Measurements from ENCODE around the gene ZNF746. TPM values are rescaled to one million over a fixed set of nuclear protein-coding genes. Genes with fewer than 3 reads are reported as not detected.
"Not testable (repeated sequence)": the region's sequence is repeated elsewhere in the genome, so short reads cannot be mapped to it uniquely, and the experiment has no call there.

Gene ZNF746
- total RNA-seq, 1 experiment from 2014 or later, result 22.0 TPM

- ChIA-PET POLR2A (interaction anchor here (0.6 to 1.5 kb wide), 7 partner anchors 36 to 346 kb away, joined by 3 to 6 read pairs (median 3); partner anchors contain the start of genes ZNF282 and ZNF777), CTCF (interaction anchor here (0.6 to 1.9 kb wide), 8 partner anchors 14 to 1023 kb away, joined by 3 to 8 read pairs (median 4); no protein-coding TSS in a partner anchor)
- peak overlapping the region; percentile 94 for H3K4me3 Mint-ChIP-seq (ENCODE audit: unreplicated experiment)
- H3K9me3 Mint-ChIP-seq (ENCODE audit: unreplicated experiment), result no peaks in the 10 kb centered on the region
- peaks cover 16% of the 10 kb centered on the region for H3K4me1 Mint-ChIP-seq (ENCODE audit: insufficient read depth, unreplicated experiment)
- no peak for TF ChIP-seq CTCF (IDR thresholded peaks at IDR 0.05; ENCODE audit: unreplicated experiment)
- BruUV-seq (replicated peaks), result no TSS peak
- H3K27ac Mint-ChIP-seq (ENCODE audit: low read depth, unreplicated experiment), result peak overlapping the region; percentile 92
- H3K27me3 Mint-ChIP-seq (ENCODE audit: insufficient read depth, unreplicated experiment), result no peaks in the 10 kb centered on the region
- H3K36me3 Mint-ChIP-seq (ENCODE audit: insufficient read depth, unreplicated experiment), result peaks cover 31% of the 10 kb centered on the region
- intact Hi-C loops (cut with micrococcal nuclease), result loop anchor here (1.0 to 5.0 kb wide), 5 partner anchors 36 to 370 kb away; partner anchors contain the start of genes ZNF425, ZNF777 and ZNF783
- DNase-seq (ENCODE audit: unreplicated experiment), result peak; percentile 33
Measured at GRCh38 chr7:149496642-149497391, 792 bp downstream of the ZNF746 start.

DNA sequence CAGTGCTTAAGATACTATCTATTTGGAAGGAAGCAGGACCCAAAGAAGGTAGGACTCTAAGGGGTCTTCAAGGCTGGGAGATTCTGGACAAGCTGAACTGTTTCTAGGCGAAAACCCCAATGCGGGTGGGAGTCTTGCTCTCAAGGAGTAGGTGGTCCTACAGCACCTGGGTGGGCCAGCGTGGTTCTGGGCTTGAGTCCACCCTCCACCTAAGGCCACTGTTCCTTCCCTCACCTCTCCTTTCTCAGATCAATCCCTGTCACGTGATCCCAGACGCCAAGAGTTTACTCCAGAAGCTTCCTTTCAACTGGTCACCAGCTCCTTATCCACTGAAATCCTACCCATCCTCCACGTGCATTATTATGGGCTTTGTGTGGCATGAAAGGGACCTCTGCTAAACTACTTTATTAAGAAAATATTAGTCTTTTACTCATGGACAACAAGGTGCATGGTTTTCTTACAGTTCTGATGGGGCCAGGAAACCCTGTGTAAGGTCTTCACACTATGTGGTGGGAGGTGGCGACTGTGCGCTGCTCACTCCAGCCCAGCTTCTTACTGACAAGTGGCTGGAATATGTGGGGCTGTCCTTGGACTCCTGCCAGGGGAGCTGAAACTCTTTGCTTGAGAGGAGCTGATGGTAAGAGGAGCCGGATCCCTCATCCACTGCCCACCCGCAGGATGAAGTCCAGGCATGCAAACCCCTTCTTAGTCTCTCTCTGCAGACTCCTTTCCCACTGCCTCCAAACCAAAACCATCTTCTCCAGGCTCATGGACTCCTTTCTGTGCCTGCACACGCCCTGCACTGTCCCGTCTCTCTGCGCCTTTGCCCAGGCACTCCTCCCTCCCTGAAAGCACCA, 1.6 kb downstream of the ZNF746 start:
- CTCF ChIA-PET, result interaction anchor here (0.6 to 1.9 kb wide), 12 partner anchors 10 to 1024 kb away, joined by 3 to 8 read pairs (median 4); no protein-coding TSS in a partner anchor
- Mint-ChIP-seq H3K27ac (ENCODE audit: low read depth, unreplicated experiment) (peak overlapping the region; percentile 92), H3K36me3 (ENCODE audit: insufficient read depth, unreplicated experiment) (peaks cover 38% of the 10 kb centered on the region), H3K27me3 (ENCODE audit: insufficient read depth, unreplicated experiment) (no peaks in the 10 kb centered on the region), H3K9me3 (ENCODE audit: unreplicated experiment) (no peaks in the 10 kb centered on the region), H3K4me1 (ENCODE audit: insufficient read depth, unreplicated experiment) (peaks cover 16% of the 10 kb centered on the region), H3K4me3 (ENCODE audit: unreplicated experiment) (peak overlapping the region; percentile 94)
- TF ChIP-seq CTCF (IDR thresholded peaks at IDR 0.05; ENCODE audit: unreplicated experiment), result no peak
- POLR2A ChIA-PET, result interaction anchor here (0.6 to 1.5 kb wide), 8 partner anchors 17 to 346 kb away, joined by 3 to 6 read pairs (median 3); partner anchors contain the start of genes ZNF282 and ZNF777
- intact Hi-C loops (cut with micrococcal nuclease), result loop anchor here (2.0 to 5.0 kb wide), 4 partner anchors 35 to 369 kb away; partner anchors contain the start of genes ZNF425, ZNF777 and ZNF783
- DNase-seq (ENCODE audit: unreplicated experiment), result peak; percentile 66
- TSS peak; percentile 22 for BruUV-seq (replicated peaks)

GRCh38 chr7:149494738-149495368, 2.8 kb downstream of the ZNF746 start:
- POLR2A ChIA-PET, result interaction anchor here (0.5 to 1.4 kb wide), 2 partner anchors 15 to 232 kb away, joined by 3 to 4 read pairs; no protein-coding TSS in a partner anchor
- BruUV-seq (replicated peaks), result no TSS peak
- peak; percentile 29 for DNase-seq (ENCODE audit: unreplicated experiment)

GRCh38 chr7:149493975-149494374, 3.6 kb downstream of the ZNF746 start:
- POLR2A ChIA-PET, result interaction anchor here (0.6 kb wide), 1 partner anchor 30 kb away, joined by 3 read pairs; no protein-coding TSS in a partner anchor
- CTCF ChIA-PET; H3K27ac Mint-ChIP-seq (ENCODE audit: low read depth, unreplicated experiment); H3K27me3 Mint-ChIP-seq (ENCODE audit: insufficient read depth, unreplicated experiment); intact Hi-C loops (cut with micrococcal nuclease); BruUV-seq (replicated peaks); H3K9me3 Mint-ChIP-seq (ENCODE audit: unreplicated experiment); DNase-seq (ENCODE audit: unreplicated experiment); H3K4me3 Mint-ChIP-seq (ENCODE audit: unreplicated experiment): not testable (repeated sequence)
- peaks cover 22% of the 10 kb centered on the region for H3K4me1 Mint-ChIP-seq (ENCODE audit: insufficient read depth, unreplicated experiment)
- peaks cover 58% of the 10 kb centered on the region for H3K36me3 Mint-ChIP-seq (ENCODE audit: insufficient read depth, unreplicated experiment)

More at GRCh38 chr7:149494738-149495368, 2.8 kb downstream of the ZNF746 start:
- peak overlapping the region; percentile 92 for H3K27ac Mint-ChIP-seq (ENCODE audit: low read depth, unreplicated experiment)
- H3K4me3 Mint-ChIP-seq (ENCODE audit: unreplicated experiment), result peak overlapping the region; percentile 94
- intact Hi-C loops (cut with micrococcal nuclease), result loop anchor here (5.0 kb wide), 2 partner anchors 102 to 233 kb away; partner anchors contain the start of gene ZNF783
- TF ChIP-seq CTCF (IDR thresholded peaks at IDR 0.05; ENCODE audit: unreplicated experiment), result no peak
- CTCF ChIA-PET, result interaction anchor here (0.7 to 1.8 kb wide), 8 partner anchors 9 to 404 kb away, joined by 3 to 8 read pairs (median 4); no protein-coding TSS in a partner anchor
- no peaks in the 10 kb centered on the region for H3K27me3 Mint-ChIP-seq (ENCODE audit: insufficient read depth, unreplicated experiment)
- peaks cover 16% of the 10 kb centered on the region for H3K4me1 Mint-ChIP-seq (ENCODE audit: insufficient read depth, unreplicated experiment)
- H3K9me3 Mint-ChIP-seq (ENCODE audit: unreplicated experiment), result no peaks in the 10 kb centered on the region
- peaks cover 50% of the 10 kb centered on the region for H3K36me3 Mint-ChIP-seq (ENCODE audit: insufficient read depth, unreplicated experiment)

All from MCF 10A (cell line).